Heart left ventricle (tissue), 16 donors: ENCODE measurements around the gene CCNY. TPM values are rescaled to one million over a fixed set of nuclear protein-coding genes. Genes with fewer than 3 reads are reported as not detected.

Experiments
- ATAC-seq, 4 donors: fragments of 200-7000 bp; cut with Tn5 transposase; one replicate each; pipeline ENCODE4 v1.9.1; 2020 to 2022; ENCODE audit warnings: moderate library complexity in 4 of 4, mild to moderate bottlenecking in 3 of 4, moderate number of reproducible peaks in 1 of 4
- DNase-seq, 5 donors: peaks; one replicate each; pipeline ENCODE4 v3.0.0-alpha.2; 2020
- H3K27ac ChIP-seq, 12 donors: fragments of 200-600 bp; sonication (generic) in 4 of 12; one replicate each; pipeline versions ENCODE4 v1.5.0 to v1.8.0; 2016 to 2022; ENCODE audit warnings: mild to moderate bottlenecking in 2 of 12
- H3K27me3 ChIP-seq, 9 donors: fragments of 200-600 bp; sonication (generic) in 2 of 9; one replicate each; pipeline versions ENCODE4 v1.5.1 to v1.8.0; 2016 to 2022; ENCODE audit warnings: mild to moderate bottlenecking in 3 of 9
- H3K36me3 ChIP-seq, 9 donors: fragments of 200-600 bp; sonication (generic) in 2 of 9; one replicate each; pipeline versions ENCODE4 v1.5.0 to v1.8.0; 2018 to 2022; ENCODE audit warnings: mild to moderate bottlenecking in 2 of 9
- H3K4me1 ChIP-seq, 12 donors: fragments of 200-600 bp; sonication (generic) in 4 of 12; one replicate each; pipeline versions ENCODE4 v1.5.0 to v1.8.0; 2016 to 2022; ENCODE audit warnings: mild to moderate bottlenecking in 3 of 12
- H3K4me3 ChIP-seq, 12 donors: fragments of 200-600 bp; sonication (generic) in 4 of 12; one replicate each; pipeline versions ENCODE4 v1.5.0 to v1.8.0; 2017 to 2022; ENCODE audit warnings: mild to moderate bottlenecking in 9 of 12, moderate library complexity in 4 of 12
- H3K9me3 ChIP-seq, 12 donors: fragments of 200-600 bp; sonication (generic) in 4 of 12; one replicate each; pipeline versions ENCODE4 v1.5.0 to v1.8.0; 2016 to 2022; ENCODE audit warnings: mild to moderate bottlenecking in 1 of 12
- CTCF ChIP-seq, 12 donors: fragments of 200-600 bp; sonication (generic) in 4 of 12; IDR thresholded peaks; one replicate each; pipeline versions ENCODE4 v1.5.0 to v1.8.0; 2018 to 2022; ENCODE audit warnings: antibody characterized with exemption in 12 of 12, mild to moderate bottlenecking in 5 of 12
- POLR2A ChIP-seq, 2 donors: fragments of 450-650 bp; IDR thresholded peaks; one replicate each; pipeline ENCODE4 v1.6.1; 2017; ENCODE audit warnings: antibody characterized with exemption in 2 of 2, mild to moderate bottlenecking in 2 of 2, moderate library complexity in 2 of 2
- WGBS, 4 donors: extraction: QIAGEN DNeasy Blood & Tissue Kit in 2 of 4; methylation state at CpG; one replicate each; pipeline versions ENCODE4 v1.1.5 to v1.1.7; 2013 to 2018; 5-methylcytosine and 5-hydroxymethylcytosine counted together
- intact Hi-C, 10 donors: fragments of 100-400 bp; cut with DNase I; formaldehyde crosslinking; loops; one replicate each; pipeline versions ENCODE4 v1.11.1 to v1.14.2; 2022
- polyA plus RNA-seq, 2 donors: library from polyadenylated mRNA; stranded (reverse); fragments of 200-250 nt; gene quantifications; one replicate each; pipeline ENCODE4 v1.2.3, GENCODE V29; 2013
- total RNA-seq, 9 donors: library from RNA; depleted of rRNA in 2 of 9; stranded (reverse); fragments of >200 nt in 2 of 9; fragmentation: NEBNext Ultra II Directional in 3 of 9; extraction: Animal tissue kit (Norgen Biotek cat#: 25700) in 3 of 9; gene quantifications; one replicate each; pipeline versions ENCODE4 v1.1.0 to v1.2.4, GENCODE V29; 2016 to 2023
- donor health status: ischemic (EF 13 %, LVEDD 7.1; RV severe dilation, severe dysfunction).
- donor health status: healthy with polysubstance abuse.
- donor health status: DM: no; HTN: yes; CAD: no.
- donor health status: DM: no; HTN: no; CAD: no.
- donor health status: ischemic (EF 25% LVEDD 6.9; RV normal size, moderate dysfunction).
- donor health status: ischemic (EF 25% LVEDD 5.7; RV mildly dilated, moderate dysfunction).
- donor health status: healthy.
- donor health status: DM: yes; HTN: yes; CAD: no.
- donor health status: ischemic (EF 35%, LVEDD 5.7; RV mildly dilated, moderate dysfunction).
- donor health status: nonischemic (EF 11% LVEDD 7.7; RV severe dilation, severe dysfunction).
- donor health status: DM: yes; HTN: yes; CAD: no.
- donor health status: PGD.
- donor health status: ischemic (EF 29% LVEDD 5.4; RV normal size, mild dysfunction).
- donor health status: nonischemic (EF 23%, LVEDD 6.1; RV moderate dilation, normal function).

Gene CCNY
- total and polyA plus RNA-seq, 11 donors = 26.4 to 106 (median 80.7) TPM

GRCh38 chr10:35412900-35413491 lies 76.7 kb downstream of the CCNY start:
- Histone ChIP-seq H3K9me3 (no peaks in the 10 kb centered on the region), H3K27ac (no peak overlapping the region), H3K4me3 (no peak overlapping the region), H3K36me3 (no peaks in the 10 kb centered on the region), H3K4me1 (peaks cover 2 to 93% (median 69%) of the 10 kb centered on the region in 12 donors), H3K27me3 (no peaks in the 10 kb centered on the region)
- intact Hi-C loops = no loop called here
- 75 to 82% (median 80%) methylated on average over 4 of the region's 4 CpGs for WGBS, 4 donors
- DNase-seq = no peak
- ATAC-seq = no peak
- TF ChIP-seq CTCF (IDR thresholded peaks at IDR 0.05) (no peak), POLR2A (IDR thresholded peaks at IDR 0.05) (no peak)

GRCh38 chr10:35413985-35414861 lies 77.9 kb downstream of the CCNY start:
- peak in 1 of 4 donors; percentile 21 for ATAC-seq
- Histone ChIP-seq H3K36me3 (no peaks in the 10 kb centered on the region), H3K4me1 (peaks cover 0 to 93% (median 67%) of the 10 kb centered on the region in 12 donors), H3K27ac (peak overlapping the region in 7 of 12 donors; percentile 1 to 56 (median 23)), H3K27me3 (no peaks in the 10 kb centered on the region), H3K4me3 (no peak overlapping the region), H3K9me3 (no peaks in the 10 kb centered on the region)
- intact Hi-C loops = no loop called here
- TF ChIP-seq CTCF (IDR thresholded peaks at IDR 0.05) (no peak), POLR2A (IDR thresholded peaks at IDR 0.05) (no peak)
- DNase-seq = no peak
- 69 to 79% (median 74%) methylated on average over 11 to 12 of the region's 12 CpGs for WGBS, 4 donors

GRCh38 chr10:35415505-35415904 lies 79.2 kb downstream of the CCNY start:
- WGBS, 4 donors = 62 to 75% (median 73%) methylated on average over 5 of the region's 5 CpGs
- intact Hi-C loops = no loop called here
- peak overlapping the region in 8 of 12 donors; percentile 9 to 64 (median 30) for H3K27ac ChIP-seq
- TF ChIP-seq CTCF (IDR thresholded peaks at IDR 0.05) (no peak), POLR2A (IDR thresholded peaks at IDR 0.05) (no peak)
- ATAC-seq (peak in 1 of 4 donors; percentile 57), DNase-seq (no peak)
- H3K27me3 ChIP-seq = no peaks in the 10 kb centered on the region
- H3K36me3 ChIP-seq = no peaks in the 10 kb centered on the region
- H3K9me3 ChIP-seq = no peaks in the 10 kb centered on the region
- peaks cover 3 to 93% (median 68%) of the 10 kb centered on the region in 12 donors for H3K4me1 ChIP-seq
- no peak overlapping the region for H3K4me3 ChIP-seq

GRCh38 chr10:35416619-35417312 lies 80.5 kb downstream of the CCNY start:
- Histone ChIP-seq H3K4me1 (peaks cover 3 to 93% (median 73%) of the 10 kb centered on the region in 12 donors), H3K27me3 (no peaks in the 10 kb centered on the region), H3K9me3 (no peaks in the 10 kb centered on the region), H3K36me3 (no peaks in the 10 kb centered on the region), H3K27ac (peak overlapping the region in 3 of 12 donors; percentile 1 to 29 (median 17)), H3K4me3 (no peak overlapping the region)
- ATAC-seq (no peak), DNase-seq (no peak)
- intact Hi-C loops = no loop called here
- 70 to 74% (median 72%) methylated on average over 8 of the region's 8 CpGs for WGBS, 4 donors
- TF ChIP-seq CTCF (IDR thresholded peaks at IDR 0.05) (no peak), POLR2A (IDR thresholded peaks at IDR 0.05) (no peak)
